Measurements from ENCODE around the gene ELK1. TPM values are rescaled to one million over a fixed set of nuclear protein-coding genes. Genes with fewer than 3 reads are reported as not detected.

The ELK1 gene
- total RNA-seq, 1 donor from 2014 or later, result 30.7 TPM

- no peaks in the 10 kb centered on the region for H3K4me1 Mint-ChIP-seq (ENCODE audit: unreplicated experiment)
- H3K27me3 Mint-ChIP-seq, result no peaks in the 10 kb centered on the region
- H3K4me3 Mint-ChIP-seq, result no peak overlapping the region
- no peak for TF ChIP-seq CTCF (conservative IDR thresholded peaks at IDR 0.05)
- no peak for DNase-seq (ENCODE audit: extremely low spot score, unreplicated experiment)
- no peaks in the 10 kb centered on the region for H3K36me3 Mint-ChIP-seq
- H3K9me3 Mint-ChIP-seq, result peaks cover 11% of the 10 kb centered on the region
- no peak overlapping the region for H3K27ac Mint-ChIP-seq
Observed at GRCh38 chrX:47595716-47596251, 54.6 kb downstream of the ELK1 start.

DNA sequence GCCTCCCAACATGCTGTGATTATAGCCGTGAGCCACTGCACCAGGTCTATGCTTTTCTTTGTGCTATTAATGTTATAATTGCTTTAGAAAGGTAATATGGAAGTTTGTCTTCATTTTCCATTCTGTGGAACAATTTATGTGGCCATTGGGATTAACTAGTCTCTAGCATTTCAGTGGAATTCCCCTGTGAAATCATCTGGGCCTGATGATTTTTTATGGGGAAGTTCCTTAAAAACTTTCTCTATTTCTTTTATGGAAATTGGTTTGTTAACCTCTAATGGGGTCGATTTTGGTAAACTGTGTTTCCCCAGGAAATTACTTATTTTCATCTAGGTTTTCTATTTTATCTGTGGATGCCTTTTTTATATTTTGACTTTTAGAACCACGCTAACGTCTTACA, 56.8 kb downstream of the ELK1 start:
- no peaks in the 10 kb centered on the region for H3K4me1 Mint-ChIP-seq (ENCODE audit: unreplicated experiment)
- no peaks in the 10 kb centered on the region for H3K27me3 Mint-ChIP-seq
- no peak for TF ChIP-seq CTCF (conservative IDR thresholded peaks at IDR 0.05)
- H3K4me3 Mint-ChIP-seq, result no peak overlapping the region
- H3K27ac Mint-ChIP-seq, result no peak overlapping the region
- no peak for DNase-seq (ENCODE audit: extremely low spot score, unreplicated experiment)
- H3K36me3 Mint-ChIP-seq, result no peaks in the 10 kb centered on the region
- peaks cover 11% of the 10 kb centered on the region for H3K9me3 Mint-ChIP-seq

- no peak for TF ChIP-seq CTCF (conservative IDR thresholded peaks at IDR 0.05)
- Mint-ChIP-seq H3K9me3 (peaks cover under 1% of the 10 kb centered on the region), H3K27ac (no peak overlapping the region), H3K36me3 (no peaks in the 10 kb centered on the region), H3K4me3 (no peak overlapping the region), H3K27me3 (no peaks in the 10 kb centered on the region), H3K4me1 (ENCODE audit: unreplicated experiment) (no peaks in the 10 kb centered on the region)
- no peak for DNase-seq (ENCODE audit: extremely low spot score, unreplicated experiment)
Observed at GRCh38 chrX:47590984-47591383, 59.4 kb downstream of the ELK1 start.

DNA sequence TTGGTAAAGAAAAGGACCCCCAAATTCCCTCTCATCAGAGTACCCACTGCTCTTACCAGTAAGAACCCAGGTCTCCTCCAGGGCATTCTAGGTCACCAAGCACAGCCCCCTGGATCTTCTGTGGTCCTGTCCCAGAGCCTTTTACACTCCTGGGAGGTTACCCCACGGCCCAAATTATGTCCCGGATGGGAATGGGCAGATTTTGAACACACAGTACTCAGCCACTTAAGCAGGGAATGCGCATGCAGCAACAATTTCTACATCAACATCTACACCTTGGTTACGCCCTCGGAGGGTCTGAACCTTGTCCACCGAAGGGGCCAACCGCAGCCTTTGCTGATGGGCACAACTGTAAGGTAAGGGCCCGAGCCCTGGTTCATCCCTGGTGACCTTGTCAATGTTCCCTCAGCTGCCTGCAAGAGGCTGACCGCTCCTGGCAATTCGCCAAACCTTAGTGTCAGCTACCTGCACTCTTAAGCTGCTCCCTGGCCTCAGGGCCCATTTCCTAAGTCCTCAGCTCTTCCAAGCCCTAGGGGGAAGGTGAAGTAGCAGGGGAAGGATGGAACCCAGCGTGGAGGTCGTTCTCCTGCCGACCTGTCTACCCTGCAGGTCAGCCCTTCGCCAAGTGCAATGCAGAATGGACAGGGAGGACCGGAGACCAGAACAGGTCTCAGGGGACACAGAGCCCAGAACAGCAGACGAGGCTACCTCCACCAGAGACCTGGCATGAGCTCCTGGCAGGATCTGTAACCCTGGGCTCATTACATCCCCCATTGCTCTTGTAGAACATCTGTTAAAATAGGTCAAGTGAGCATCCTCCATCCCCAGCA, 62.2 kb downstream of the ELK1 start:
- Mint-ChIP-seq H3K27ac (no peak overlapping the region), H3K9me3 (no peaks in the 10 kb centered on the region), H3K4me1 (ENCODE audit: unreplicated experiment) (no peaks in the 10 kb centered on the region), H3K4me3 (no peak overlapping the region), H3K27me3 (no peaks in the 10 kb centered on the region), H3K36me3 (peaks cover 5% of the 10 kb centered on the region)
- no peak for DNase-seq (ENCODE audit: extremely low spot score, unreplicated experiment)
- no peak for TF ChIP-seq CTCF (conservative IDR thresholded peaks at IDR 0.05)

DNA sequence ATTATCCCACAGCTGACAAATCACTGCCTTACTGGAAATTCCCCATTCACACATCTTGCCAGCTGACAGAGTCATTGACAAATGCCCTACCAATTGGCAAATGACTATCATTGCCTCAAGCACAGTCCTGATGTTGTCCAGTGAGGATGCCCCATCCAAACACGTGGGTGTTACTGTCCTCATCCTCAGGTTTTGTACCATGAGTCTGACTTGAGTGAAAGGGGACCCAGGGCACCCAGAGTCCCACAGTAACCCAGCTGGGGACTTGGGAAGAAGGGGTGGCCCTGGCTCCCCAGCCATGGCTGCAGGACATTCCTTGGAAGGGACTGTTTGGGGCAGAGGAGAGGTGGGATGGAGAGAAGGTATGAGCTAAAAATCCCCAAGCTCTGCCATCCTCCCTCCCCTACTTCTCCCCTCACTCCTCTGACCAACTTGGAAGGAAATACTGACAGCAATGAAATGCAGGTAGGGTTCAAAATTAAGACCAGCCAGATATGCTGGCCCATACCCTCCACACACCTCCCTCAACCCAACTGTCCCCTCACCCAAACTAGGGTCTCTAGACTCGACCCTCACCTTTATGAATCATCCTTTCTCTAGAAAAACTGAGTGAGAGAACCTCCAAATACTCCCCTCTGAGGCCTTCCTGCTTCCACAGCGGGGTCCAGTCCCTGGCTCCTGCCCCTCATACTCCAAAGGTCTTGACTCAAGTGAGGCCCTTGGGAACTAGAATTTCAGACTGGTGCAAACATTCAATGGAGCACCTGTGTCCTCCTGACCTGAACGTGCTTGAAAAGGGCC, 63.1 kb downstream of the ELK1 start:
- DNase-seq (ENCODE audit: extremely low spot score, unreplicated experiment), result no peak
- Mint-ChIP-seq H3K9me3 (no peaks in the 10 kb centered on the region), H3K36me3 (peaks cover 5% of the 10 kb centered on the region), H3K4me1 (ENCODE audit: unreplicated experiment) (no peaks in the 10 kb centered on the region), H3K4me3 (no peak overlapping the region), H3K27ac (no peak overlapping the region), H3K27me3 (no peaks in the 10 kb centered on the region)
- TF ChIP-seq CTCF (conservative IDR thresholded peaks at IDR 0.05), result no peak
